ENCODE measurements around the gene SETD1B. TPM values are rescaled to one million over a fixed set of nuclear protein-coding genes. Genes with fewer than 3 reads are reported as not detected.
"Not testable (repeated sequence)": the region's sequence is repeated elsewhere in the genome, so short reads cannot be mapped to it uniquely, and the experiment has no call there.

Gene SETD1B
- total RNA-seq, 2 experiments from 2014 or later = 8.2 to 8.3 TPM

DNA sequence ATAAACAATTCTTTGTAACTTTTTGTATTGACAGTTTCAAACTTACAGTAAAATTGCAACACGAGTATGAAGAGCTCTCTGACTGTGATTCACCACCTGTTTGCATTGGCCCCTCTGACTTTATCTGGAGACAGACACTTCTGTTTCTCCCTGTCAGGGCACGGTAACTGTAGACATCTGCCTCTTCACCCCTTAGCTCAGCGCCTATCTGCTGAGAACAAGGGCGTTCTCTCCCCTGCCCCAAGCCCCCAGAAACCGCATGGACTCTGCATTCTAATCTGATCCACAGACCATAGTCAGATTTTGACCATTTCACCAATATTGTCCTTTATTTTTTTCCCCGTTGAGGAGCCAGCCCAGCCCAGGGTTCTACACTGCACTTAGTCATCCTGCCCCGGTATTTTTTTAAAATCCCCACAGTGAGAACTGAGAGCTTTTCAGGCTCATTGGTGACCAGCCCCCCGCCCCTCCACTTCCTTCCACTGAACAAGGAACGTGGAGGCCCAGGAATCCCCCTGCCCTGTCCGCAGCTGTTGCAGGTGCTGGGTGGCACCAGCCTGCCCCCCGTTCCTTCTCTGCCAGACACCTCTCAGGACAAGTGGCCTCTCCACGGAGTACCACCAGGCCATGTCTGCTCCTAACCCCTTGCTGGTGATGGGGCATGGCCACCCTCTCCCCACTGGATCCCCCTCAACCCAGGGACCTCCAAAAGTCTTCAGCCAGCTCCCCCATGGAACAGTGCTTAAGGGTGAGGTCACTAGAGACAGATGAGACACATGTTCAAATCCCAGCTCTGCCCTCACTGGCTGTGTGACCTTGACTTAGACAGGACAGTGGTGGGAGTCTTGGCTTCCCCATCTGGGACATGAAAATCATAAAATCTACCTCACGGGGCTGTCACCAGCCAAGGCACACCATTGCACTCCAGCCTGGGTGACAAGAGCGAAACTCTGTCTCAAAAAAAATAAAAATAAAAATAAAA is 21.5 kb upstream of the SETD1B start:
- H3K36me3 Mint-ChIP-seq (ENCODE audit: low read depth) = peaks cover 21% of the 10 kb centered on the region
- intact Hi-C loops (cut with micrococcal nuclease) = loop anchor here (1.0 to 5.0 kb wide), 3 partner anchors 8 to 750 kb away; partner anchors contain the start of gene KDM2B

DNA sequence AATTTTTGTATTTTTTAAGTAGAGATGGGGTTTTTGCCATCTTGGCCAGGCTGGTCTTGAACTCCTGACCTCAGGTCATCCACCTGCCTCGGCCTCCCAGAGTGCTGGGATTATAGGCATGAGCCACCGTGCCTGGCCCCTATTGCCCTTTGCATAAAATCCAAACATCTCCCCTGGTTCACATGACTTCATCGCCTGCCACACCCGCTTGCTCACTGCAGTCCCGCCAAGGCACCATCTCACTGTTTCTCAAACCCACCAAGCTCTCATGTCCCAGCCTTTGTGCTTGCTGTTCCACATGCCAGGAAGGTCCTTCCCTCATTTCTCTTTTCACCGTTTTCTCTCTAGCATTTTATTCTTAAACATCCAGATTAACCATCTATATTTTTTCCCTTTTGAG is 20.0 kb upstream of the SETD1B start:
- Mint-ChIP-seq H3K4me3 (peak overlapping the region; percentile 16), H3K36me3 (ENCODE audit: low read depth) (peaks cover 24% of the 10 kb centered on the region), H3K9me3 (no peaks in the 10 kb centered on the region), H3K27me3 (ENCODE audit: low read depth) (no peaks in the 10 kb centered on the region), H3K27ac (peak overlapping the region; percentile 98), H3K4me1 (ENCODE audit: low read depth) (peaks cover 86% of the 10 kb centered on the region)
- DNase-seq = peak; percentile 35
- CTCF ChIA-PET = interaction anchor here (0.7 to 17.1 kb wide), 4 partner anchors 10 to 105 kb away, joined by 3 to 381 read pairs (median 8); partner anchors contain the start of genes PSMD9 and RHOF
- intact Hi-C loops (cut with micrococcal nuclease) = loop anchor here (2.0 to 5.0 kb wide), 2 partner anchors 203 to 751 kb away; partner anchors contain the start of gene KDM2B

More for the DNA sequence above, 21.5 kb upstream of the SETD1B start:
- peak; percentile 91 for DNase-seq
- Mint-ChIP-seq H3K27ac (peak overlapping the region; percentile 98), H3K4me3 (peak overlapping the region; percentile 69), H3K27me3 (ENCODE audit: low read depth) (no peaks in the 10 kb centered on the region), H3K4me1 (ENCODE audit: low read depth) (peaks cover 76% of the 10 kb centered on the region), H3K9me3 (no peaks in the 10 kb centered on the region)
- CTCF ChIA-PET = interaction anchor here (0.9 to 17.1 kb wide), 10 partner anchors 9 to 112 kb away, joined by 3 to 381 read pairs (median 4); partner anchors contain the start of genes PSMD9, RHOF and TMEM120B

DNA sequence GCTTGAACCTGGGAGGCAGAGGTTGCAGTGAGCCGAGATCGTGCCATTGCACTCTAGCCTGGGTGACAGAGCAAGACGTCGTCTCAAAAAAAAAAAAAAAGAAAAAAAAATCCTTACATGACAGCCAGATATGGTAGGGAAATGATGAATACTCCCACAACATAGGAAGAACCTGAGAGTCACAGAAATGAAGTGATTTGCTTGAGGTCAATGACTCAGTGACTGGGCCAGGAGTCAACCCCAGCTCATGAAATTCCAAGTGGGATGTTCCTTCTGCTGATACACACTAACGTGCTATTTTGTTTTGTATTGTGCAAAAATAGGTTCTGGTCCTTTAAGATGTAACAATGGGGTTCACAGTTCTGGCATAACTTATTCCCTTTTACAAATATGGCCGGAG is 19.3 kb upstream of the SETD1B start:
- no peaks in the 10 kb centered on the region for H3K9me3 Mint-ChIP-seq
- H3K4me3 Mint-ChIP-seq = peak overlapping the region; percentile 32
- H3K4me1 Mint-ChIP-seq (ENCODE audit: low read depth) = peaks cover 90% of the 10 kb centered on the region
- intact Hi-C loops (cut with micrococcal nuclease) = loop anchor here (5.0 kb wide), 1 partner anchor 752 kb away; no protein-coding TSS in a partner anchor
- H3K36me3 Mint-ChIP-seq (ENCODE audit: low read depth) = peaks cover 20% of the 10 kb centered on the region
- DNase-seq = peak; percentile 45
- CTCF ChIA-PET = interaction anchor here (1.4 to 17.1 kb wide), 2 partner anchors 8 to 10 kb away, joined by 4 to 381 read pairs; partner anchors contain the start of gene RHOF
- H3K27ac Mint-ChIP-seq = peak overlapping the region; percentile 98
- H3K27me3 Mint-ChIP-seq (ENCODE audit: low read depth) = no peaks in the 10 kb centered on the region

DNA sequence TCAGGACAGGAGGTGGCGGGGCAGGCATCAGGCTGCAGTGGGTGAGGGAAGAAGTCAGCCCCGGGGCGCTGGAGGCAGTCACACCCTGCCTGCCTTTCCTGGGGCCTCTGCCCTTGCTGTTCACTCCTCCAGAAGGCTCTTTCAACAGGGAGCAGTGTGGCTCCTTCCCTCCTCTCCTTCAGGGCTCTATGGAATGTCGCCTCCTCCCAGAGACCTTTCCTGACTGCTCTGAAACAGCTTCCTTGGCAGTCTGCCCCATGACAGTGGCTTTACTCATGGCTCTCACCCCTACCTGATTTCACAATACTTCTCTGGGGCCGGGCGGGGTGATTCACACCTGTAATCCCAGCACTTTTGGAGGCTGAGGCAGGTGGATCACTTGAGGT is 17.4 kb upstream of the SETD1B start:
- Mint-ChIP-seq H3K27me3 (ENCODE audit: low read depth) (no peaks in the 10 kb centered on the region), H3K27ac (peak overlapping the region; percentile 99), H3K4me1 (ENCODE audit: low read depth) (peaks cover 96% of the 10 kb centered on the region), H3K36me3 (ENCODE audit: low read depth) (peaks cover 31% of the 10 kb centered on the region), H3K9me3 (no peaks in the 10 kb centered on the region), H3K4me3 (peak overlapping the region; percentile 41)
- intact Hi-C loops (cut with micrococcal nuclease) = loop anchor here (5.0 kb wide), 1 partner anchor 296 kb away; no protein-coding TSS in a partner anchor
- CTCF ChIA-PET = interaction anchor here (0.6 to 17.1 kb wide), 4 partner anchors 8 to 90 kb away, joined by 3 to 381 read pairs (median 6); partner anchors contain the start of gene RHOF
- peak; percentile 80 for DNase-seq

DNA sequence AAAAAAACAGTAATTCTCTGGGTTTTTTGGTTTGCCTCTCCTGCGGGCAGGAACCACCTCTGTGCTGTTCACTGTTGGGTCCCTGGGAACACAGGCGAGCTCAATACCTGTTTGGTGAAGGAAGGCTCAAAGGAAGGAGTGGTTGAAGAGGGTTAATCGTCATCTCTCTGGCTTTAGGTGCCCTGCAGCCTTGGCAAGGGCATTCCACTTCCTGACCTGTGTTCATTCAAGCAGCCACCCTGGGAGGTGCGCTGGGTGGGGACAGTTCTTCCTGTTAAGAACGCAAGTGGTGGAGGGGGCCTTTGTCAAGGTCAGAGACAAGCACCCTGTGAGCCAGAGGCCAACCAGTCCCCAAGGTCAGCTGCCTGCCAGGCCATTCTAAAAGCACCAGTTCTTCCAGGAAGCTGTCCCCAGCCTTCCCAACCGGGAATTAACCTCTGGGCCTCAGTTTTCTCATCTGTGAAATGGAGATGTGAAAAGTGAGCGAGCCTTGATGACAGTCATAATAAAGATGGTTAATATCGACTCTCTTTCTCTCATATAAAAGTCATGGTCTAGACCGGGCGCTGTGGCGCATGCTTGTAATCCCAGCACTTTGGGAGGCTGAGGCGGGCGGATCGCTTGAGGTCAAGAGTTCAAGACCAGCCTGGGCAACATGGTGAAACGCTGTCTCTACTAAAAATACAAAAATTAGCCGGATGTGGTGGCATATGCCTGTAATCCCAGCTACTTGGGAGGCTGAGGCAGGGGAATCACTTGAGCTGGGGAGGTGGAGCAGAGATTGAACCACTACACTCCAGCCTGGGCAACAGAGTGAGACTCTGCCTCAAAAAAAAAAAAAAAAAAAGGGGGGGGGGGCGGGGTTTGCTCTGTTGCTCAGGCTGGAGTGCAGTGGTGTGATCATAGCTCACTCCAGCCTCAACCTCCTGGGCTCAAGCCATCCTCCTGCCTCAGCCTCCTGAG is 16.5 kb upstream of the SETD1B start:
- intact Hi-C loops (cut with micrococcal nuclease) = loop anchor here (5.0 kb wide), 1 partner anchor 295 kb away; no protein-coding TSS in a partner anchor

DNA sequence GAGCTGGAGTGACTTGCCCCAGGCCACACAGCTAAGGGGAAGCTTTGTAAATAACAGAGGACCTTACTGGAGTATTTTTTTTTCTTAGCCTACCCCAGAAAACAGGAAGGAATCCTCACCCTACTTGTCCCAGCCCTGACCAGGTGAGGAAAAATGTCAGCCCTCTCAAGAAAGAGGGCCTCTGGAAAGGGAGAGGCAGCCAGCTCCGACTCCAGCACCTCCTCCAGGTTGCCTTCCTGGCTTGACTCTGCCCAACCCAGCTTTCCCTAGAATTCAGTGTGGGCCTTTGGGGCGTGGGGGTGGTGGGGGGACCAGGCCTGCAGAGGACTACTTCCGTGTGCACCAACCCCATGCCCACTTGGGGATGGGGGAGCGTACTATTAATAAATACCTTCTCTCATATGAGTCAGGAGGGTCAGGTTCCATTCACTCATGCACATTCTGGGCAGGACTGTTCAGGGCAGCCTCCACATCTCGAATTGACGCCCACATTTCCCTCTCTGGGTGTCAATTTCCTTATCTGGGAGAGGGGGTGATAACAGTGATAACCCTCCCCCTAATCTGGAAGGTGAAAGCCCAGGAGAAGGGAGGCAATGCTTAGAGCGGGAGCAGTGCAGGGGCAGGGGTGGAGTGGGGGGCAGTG is 15.5 kb upstream of the SETD1B start:
- DNase-seq = no peak

More for the DNA sequence above, 16.5 kb upstream of the SETD1B start:
- Mint-ChIP-seq H3K27me3 (ENCODE audit: low read depth) (no peaks in the 10 kb centered on the region), H3K9me3 (no peaks in the 10 kb centered on the region), H3K27ac (peak overlapping the region; percentile 99), H3K36me3 (ENCODE audit: low read depth) (peaks cover 33% of the 10 kb centered on the region), H3K4me1 (ENCODE audit: low read depth) (peaks cover 96% of the 10 kb centered on the region), H3K4me3 (peak overlapping the region; percentile 43)
- CTCF ChIA-PET = interaction anchor here (0.6 to 17.1 kb wide), 11 partner anchors 7 to 233 kb away, joined by 3 to 381 read pairs (median 6); partner anchors contain the start of genes PSMD9 and RHOF
- DNase-seq = peak; percentile 55

DNA sequence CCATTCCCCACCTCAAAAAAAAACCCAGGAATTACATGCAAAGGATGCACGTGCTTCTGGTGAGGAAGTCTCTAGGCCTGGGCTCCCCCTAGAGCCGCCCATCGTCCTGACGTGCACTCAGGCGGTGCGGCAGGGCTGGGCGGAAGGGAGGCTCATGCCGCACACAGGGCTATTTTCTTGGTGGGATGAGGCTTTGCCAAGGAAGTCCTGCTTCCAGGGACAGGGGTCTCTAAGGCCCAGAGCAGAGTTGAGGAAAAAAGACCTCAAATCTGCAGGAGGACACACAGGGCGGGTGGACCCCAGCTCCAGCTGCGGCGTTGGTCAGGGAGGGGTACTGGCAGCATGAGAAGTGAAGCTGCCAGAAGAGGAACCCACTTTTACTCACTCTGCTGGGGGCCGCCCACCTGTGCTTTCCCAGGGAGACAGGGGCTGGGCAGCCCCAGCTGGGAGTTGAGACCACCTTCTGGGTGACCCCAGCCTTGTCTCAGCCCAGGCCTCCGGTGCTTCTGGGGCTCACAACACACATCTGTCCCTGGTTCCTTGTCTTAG is 14.5 kb upstream of the SETD1B start:
- H3K36me3 Mint-ChIP-seq (ENCODE audit: low read depth) = peaks cover 31% of the 10 kb centered on the region
- CTCF ChIA-PET = interaction anchor here (0.5 to 10.3 kb wide), 6 partner anchors 10 to 478 kb away, joined by 3 to 381 read pairs (median 5); no protein-coding TSS in a partner anchor
- peaks cover 80% of the 10 kb centered on the region for H3K4me1 Mint-ChIP-seq (ENCODE audit: low read depth)
- H3K27ac Mint-ChIP-seq = peak overlapping the region; percentile 99
- peak overlapping the region; percentile 85 for H3K4me3 Mint-ChIP-seq
- peak; percentile 62 for DNase-seq
- H3K27me3 Mint-ChIP-seq (ENCODE audit: low read depth) = no peaks in the 10 kb centered on the region
- no peaks in the 10 kb centered on the region for H3K9me3 Mint-ChIP-seq
- intact Hi-C loops (cut with micrococcal nuclease) = loop anchor here (5.0 kb wide), 1 partner anchor 293 kb away; no protein-coding TSS in a partner anchor

More for the DNA sequence above, 15.5 kb upstream of the SETD1B start:
- H3K27ac Mint-ChIP-seq = peak overlapping the region; percentile 99
- CTCF ChIA-PET = interaction anchor here (0.6 to 17.1 kb wide), 10 partner anchors 6 to 234 kb away, joined by 3 to 381 read pairs (median 6); partner anchors contain the start of genes PSMD9 and RHOF
- peaks cover 89% of the 10 kb centered on the region for H3K4me1 Mint-ChIP-seq (ENCODE audit: low read depth)
- H3K36me3 Mint-ChIP-seq (ENCODE audit: low read depth) = peaks cover 34% of the 10 kb centered on the region
- no peaks in the 10 kb centered on the region for H3K27me3 Mint-ChIP-seq (ENCODE audit: low read depth)
- no peaks in the 10 kb centered on the region for H3K9me3 Mint-ChIP-seq
- intact Hi-C loops (cut with micrococcal nuclease) = loop anchor here (5.0 kb wide), 1 partner anchor 294 kb away; no protein-coding TSS in a partner anchor
- peak overlapping the region; percentile 85 for H3K4me3 Mint-ChIP-seq

DNA sequence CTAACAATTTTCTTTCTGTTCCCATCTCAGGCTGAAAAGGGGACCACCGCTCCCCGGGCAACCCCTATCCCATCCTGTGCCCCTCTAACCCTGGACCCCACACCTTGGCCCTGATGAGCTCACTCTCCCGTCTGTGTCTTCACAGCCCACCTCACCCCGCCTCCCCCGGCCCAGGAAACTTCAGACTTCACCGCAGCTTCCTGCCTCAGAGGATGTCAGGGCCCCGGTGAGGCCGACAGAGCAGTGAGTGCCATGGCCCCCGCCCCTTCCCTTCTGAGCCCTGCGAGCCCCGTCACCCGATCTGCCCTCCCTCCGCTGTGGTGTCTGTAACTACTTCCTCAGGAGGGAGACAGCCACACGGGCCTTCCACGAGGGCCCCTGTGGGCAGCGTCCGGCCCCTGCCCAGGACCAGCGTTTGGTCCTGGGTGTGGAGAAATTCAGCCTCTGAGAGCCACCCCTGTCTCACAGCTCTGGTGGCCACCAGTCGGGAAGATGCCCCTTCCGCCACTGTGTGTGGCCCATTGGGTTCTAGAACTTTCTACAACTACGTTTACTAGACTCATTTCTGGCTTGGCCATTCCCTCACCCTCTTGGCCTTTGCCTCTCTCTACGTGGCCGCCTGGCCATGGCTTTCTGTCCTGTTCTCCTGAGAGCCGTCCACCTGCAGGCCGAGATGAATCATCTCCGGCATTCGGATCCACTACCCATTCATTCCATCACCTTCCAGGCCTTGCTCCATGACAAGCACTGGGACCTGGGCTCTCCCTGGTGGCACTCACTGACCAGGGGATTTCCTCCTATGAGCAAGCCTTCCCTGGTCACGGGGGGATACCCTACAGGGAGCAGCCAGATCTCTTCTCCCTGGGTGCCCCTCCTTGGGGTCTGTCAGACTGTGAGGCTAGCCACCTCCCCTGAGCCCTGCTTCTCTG is 13.7 kb upstream of the SETD1B start:
- H3K9me3 Mint-ChIP-seq = no peaks in the 10 kb centered on the region
- CTCF ChIA-PET = interaction anchor here (0.5 to 10.3 kb wide), 8 partner anchors 9 to 477 kb away, joined by 3 to 494 read pairs (median 6); partner anchors contain the start of gene SETD1B
- intact Hi-C loops (cut with micrococcal nuclease) = loop anchor here (1.0 to 10.0 kb wide), 11 partner anchors 8 to 935 kb away; partner anchors contain the start of genes BCL7A, ORAI1, RNF34 and TMEM120B
- peak; percentile 98 for DNase-seq
- peak overlapping the region; percentile 99 for H3K27ac Mint-ChIP-seq
- H3K36me3 Mint-ChIP-seq (ENCODE audit: low read depth) = peaks cover 31% of the 10 kb centered on the region
- peaks cover 80% of the 10 kb centered on the region for H3K4me1 Mint-ChIP-seq (ENCODE audit: low read depth)
- no peaks in the 10 kb centered on the region for H3K27me3 Mint-ChIP-seq (ENCODE audit: low read depth)
- H3K4me3 Mint-ChIP-seq = peak overlapping the region; percentile 85

DNA sequence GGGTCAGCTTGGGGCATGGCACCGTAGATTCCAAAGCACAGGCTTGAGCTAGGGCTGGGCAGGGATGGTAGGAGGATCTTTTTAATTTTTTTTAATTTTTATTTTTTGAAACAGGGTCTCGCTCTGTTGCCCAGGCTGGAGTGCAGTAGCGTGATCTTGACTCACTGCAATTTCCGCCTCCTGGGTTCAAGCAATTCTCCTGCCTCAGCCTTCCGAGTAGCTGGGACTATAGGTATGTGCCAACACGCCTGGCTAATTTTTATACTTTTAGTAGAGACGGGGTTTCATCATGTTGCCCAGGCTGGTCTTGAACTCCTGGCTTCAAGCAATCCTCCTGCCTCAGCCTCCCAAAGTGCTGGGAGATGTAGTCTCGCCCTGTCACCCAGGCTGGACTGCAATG is 13.0 kb upstream of the SETD1B start:
- H3K4me3 Mint-ChIP-seq = peak overlapping the region; percentile 85
- H3K9me3 Mint-ChIP-seq; H3K27me3 Mint-ChIP-seq (ENCODE audit: low read depth); DNase-seq: not testable (repeated sequence)
- peaks cover 31% of the 10 kb centered on the region for H3K36me3 Mint-ChIP-seq (ENCODE audit: low read depth)
- intact Hi-C loops (cut with micrococcal nuclease) = loop anchor here (1.0 to 10.0 kb wide), 10 partner anchors 8 to 934 kb away; partner anchors contain the start of genes BCL7A, ORAI1, RNF34 and TMEM120B
- peak overlapping the region; percentile 99 for H3K27ac Mint-ChIP-seq
- CTCF ChIA-PET = interaction anchor here (0.9 to 10.3 kb wide), 5 partner anchors 11 to 163 kb away, joined by 3 to 494 read pairs (median 119); partner anchors contain the start of gene SETD1B
- peaks cover 79% of the 10 kb centered on the region for H3K4me1 Mint-ChIP-seq (ENCODE audit: low read depth)
